HG02610 (cell line): ENCODE measurements around the gene IL22.
A peak's percentile ranks its signal among the peaks of the same experiment; 100 is the strongest.
"Not testable (repeated sequence)": the region's sequence is repeated elsewhere in the genome, so short reads cannot be mapped to it uniquely, and the experiment has no call there.

ENCODE experiments used
- ATAC-seq: cut with Tn5 transposase; IDR thresholded peaks from one replicate; pipeline ENCODE4 v1.9.1; 2021; ENCODE audit warnings: mild to moderate bottlenecking, moderate library complexity; ENCODE audit not compliant: unreplicated experiment

Gene IL22

DNA sequence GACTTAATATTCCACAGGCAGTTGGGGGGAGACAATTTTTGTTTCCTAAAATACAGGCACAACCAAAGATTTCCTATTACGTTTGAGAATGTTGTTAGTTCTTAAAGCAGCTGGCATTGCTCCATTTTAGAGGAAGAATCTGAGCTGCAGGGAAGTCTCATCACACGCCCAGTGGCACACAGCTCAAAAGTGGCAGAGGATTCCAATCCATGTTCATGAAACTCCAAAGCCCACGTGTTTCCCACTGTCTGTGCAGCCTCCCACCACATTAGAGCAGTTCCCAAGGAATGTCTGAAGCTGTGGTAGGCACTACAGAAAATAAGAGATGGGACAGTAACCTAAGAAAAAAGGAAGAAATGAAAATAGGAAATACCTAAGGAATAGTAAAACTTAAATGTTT lies 21.7 kb downstream of the IL22 start:
- no peak for ATAC-seq

DNA sequence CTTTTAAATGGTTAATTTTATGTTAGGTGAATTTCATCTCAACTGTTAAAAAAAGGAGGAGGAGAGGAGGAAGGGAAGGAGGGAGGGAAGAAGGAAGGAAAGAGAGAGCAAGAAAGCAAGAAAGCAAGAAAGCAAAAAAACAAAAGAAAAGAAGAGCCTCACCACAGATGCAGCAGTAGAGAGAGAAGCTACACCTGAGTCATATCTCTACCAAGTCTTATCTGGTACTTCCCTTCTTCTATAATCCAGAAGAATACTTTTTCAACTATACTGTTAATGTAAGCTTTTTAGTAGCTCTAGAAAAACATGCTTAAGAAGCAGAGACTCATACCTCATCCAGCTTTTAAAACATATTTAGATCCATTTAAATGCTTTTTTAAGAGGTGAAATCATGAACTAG lies 22.2 kb downstream of the IL22 start:
- ATAC-seq = no peak

DNA sequence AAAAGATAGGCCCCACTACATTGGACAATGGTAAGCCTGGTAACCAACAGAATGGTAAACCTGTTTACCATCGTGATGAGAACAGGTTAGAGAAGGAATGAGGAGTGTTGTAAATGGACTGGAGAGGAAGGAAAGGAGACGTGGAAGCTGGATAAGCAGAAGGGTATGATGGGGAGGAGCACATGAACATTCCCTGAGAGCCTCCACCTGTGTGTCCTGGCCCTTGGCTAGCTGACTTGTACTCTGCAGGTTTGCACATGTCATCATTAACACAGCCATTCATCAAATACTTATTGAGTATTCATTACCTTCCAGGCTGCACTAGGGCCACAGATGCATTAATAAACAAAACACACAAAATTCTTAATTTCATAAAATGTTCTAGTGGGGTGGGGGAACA lies 23.4 kb downstream of the IL22 start:
- ATAC-seq = no peak

DNA sequence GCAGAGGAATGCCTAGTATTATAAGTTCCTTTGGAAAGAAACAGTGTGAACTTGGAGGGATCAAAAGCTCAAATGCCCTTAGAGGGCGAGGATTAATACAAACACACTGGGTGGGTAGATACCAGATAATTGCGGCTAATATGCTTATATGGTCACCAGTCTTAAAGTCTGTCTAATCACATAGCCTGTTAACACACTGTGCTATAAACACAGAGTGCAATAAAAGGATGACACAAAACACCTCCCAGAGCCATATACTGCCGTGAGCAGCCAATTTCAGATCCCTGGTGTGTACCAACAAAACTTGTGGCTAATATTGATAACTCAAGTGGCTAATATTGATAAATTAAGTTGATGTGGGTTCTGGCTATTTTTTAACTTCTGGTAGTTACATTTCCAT lies 26.0 kb downstream of the IL22 start:
- no peak for ATAC-seq

DNA sequence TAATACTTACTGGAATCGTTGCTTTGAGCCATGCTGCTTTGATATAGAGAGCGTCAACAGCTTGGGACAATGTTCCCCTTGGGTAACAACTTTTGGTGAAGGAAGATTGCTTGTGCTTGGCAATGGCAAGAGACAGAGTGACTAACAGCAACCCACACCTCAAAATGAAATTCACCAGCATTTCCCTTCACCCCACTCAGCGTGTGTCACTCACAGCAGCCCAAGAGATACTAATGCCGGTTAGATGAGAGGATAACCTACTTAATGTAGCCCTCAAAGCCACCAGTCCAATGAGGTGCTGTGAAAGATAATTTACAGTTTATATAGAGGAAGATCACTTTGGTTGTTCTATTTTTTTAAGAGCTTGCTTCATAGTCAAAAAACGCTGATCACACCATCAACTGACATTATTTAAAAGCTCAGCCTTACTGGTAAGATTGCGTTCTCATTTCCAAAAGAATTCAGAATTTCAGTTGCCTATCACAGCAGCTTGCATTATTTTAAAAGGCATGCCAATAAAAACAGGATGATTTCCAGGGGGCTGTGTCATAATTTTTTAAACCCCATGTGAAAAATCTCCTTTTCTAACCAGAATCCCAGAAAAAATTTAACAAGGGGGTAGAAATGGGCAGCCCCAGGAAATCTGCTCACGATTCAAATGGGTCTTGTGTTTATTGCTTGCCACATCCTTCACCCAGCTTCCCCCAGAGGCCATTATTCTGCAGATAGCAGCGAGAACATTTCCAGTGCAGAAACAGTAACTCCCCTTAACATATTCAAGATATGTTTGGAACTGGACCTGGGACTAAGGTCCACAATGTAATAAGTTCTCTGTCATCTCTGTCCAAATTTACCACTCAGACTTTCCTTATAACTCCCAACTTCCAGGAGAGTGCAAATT lies 27.6 kb downstream of the IL22 start, which contains the start of gene IL26:
Gene IL26 (minus strand): TSS at position 235 of the 901 bp plus-strand sequence. CDS start 54 bp downstream, at position 181.
- no peak for ATAC-seq

DNA sequence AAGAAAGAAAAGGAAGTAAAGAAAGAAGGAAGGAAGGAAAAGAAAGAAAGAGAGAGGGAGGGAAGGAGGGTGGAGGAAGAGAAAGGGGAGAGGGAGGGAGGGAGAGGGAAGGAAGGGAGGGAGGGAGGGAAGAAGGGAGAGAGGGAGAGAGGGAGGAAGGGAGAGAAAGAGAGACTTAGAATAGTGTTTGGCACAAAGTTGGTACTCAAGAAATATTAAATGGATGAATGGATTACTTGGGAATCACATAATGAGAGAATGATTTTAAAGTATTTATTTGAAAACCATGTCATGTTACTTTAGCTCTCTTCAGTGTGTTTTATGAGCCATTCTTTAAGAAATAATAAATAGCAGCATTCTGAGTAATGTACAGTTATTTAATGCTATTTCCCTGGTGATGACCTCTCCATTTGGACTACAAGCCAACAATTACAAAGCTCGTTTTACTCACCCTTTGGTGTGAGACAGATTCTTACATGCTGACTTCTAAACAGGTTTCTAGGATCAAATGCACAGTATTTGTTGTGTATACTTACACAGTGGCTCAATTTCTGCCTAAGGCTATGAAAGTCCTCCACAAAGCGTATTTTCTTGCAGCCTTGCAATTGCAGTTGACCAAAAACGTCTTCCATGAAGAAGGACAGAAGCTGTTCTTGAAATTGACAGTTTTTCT lies 28.7 kb downstream of the IL22 start:
- no peak for ATAC-seq

DNA sequence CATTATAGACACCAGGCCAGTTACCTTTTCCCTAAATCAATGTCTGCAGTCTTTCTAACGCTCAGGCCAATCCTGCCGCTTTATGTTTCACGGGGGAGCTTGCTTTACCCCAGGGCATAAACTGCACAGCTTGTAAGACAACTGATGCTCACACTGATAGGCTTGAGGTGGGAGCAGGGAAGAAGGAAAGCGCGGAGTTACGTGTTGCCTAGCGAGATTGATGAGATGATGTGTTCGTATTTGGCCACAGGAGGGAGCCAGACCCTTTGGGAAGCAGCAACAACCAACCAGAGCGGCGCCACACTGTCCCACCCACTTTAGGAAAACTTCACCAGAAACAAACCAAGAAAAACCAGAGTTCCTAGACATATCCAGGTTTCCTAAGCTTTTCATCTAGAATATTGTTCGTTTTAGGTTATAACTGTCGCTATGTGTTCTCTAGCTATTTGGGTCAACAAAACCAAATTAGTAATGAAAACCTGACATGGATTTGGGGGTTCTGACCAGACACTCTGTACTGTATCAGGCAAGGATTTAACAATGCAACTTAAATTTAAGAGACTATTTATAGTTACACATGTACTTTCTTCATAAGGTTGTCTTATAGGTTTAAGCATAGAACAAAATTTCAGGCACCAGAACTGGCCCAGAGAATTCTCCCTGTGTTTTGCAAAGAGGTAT lies 30.2 kb downstream of the IL22 start:
- ATAC-seq = peak; percentile 86

DNA sequence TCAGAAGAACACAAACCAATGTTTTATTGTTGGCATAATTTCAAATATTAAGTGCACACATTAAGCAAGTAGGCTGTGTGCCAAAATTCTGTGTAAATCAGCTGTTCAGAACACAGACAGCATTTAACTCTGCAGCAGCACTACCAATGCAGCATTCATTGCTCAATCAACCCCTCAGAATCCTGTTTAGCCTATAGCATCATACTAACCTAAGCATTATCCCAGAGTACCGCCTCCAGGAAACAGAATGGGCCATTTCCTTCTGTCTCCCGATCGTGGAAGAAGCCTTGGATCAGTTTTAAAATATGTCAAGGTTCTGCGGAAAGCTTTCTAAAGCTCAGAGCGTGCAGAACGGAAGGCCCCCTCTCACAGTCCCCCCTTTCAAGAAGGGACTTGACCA lies 31.1 kb downstream of the IL22 start:
- no peak for ATAC-seq

DNA sequence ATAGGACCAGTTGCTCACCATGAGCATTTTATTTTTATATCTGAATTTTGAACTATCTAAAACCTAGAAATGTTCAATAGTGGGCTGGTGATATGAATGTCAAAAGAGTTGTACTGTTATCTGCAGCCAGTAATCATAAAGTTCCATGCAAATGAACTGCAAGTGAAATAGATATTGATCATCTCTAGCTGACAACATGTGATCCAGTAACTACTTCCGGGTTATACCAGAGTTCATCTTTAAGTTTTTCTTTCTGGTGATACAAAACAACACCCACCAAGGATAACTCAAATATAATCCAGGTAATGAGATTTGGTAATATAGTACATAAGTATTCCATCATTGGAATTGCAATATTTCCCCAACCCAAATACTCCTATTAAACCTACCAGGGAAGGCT lies 31.9 kb downstream of the IL22 start:
- no peak for ATAC-seq

DNA sequence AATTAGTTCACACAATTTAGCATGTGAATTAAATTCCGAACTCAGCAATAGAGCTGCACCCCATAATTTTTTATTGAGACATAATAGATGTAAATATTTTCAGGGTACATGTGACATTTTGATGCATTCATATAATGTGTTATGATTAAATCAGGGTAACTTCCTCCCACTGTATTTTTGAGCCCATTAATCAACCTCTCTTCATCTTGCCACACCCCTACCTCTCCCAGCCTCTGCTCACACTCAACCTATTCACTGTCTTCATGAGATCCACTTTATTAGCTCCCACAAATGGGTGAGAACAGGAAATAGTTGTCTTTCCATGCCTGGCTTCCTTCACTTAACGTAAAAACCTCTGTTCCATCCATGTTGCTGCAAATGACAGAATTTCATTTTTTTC lies 42.5 kb downstream of the IL22 start:
- ATAC-seq = no peak

DNA sequence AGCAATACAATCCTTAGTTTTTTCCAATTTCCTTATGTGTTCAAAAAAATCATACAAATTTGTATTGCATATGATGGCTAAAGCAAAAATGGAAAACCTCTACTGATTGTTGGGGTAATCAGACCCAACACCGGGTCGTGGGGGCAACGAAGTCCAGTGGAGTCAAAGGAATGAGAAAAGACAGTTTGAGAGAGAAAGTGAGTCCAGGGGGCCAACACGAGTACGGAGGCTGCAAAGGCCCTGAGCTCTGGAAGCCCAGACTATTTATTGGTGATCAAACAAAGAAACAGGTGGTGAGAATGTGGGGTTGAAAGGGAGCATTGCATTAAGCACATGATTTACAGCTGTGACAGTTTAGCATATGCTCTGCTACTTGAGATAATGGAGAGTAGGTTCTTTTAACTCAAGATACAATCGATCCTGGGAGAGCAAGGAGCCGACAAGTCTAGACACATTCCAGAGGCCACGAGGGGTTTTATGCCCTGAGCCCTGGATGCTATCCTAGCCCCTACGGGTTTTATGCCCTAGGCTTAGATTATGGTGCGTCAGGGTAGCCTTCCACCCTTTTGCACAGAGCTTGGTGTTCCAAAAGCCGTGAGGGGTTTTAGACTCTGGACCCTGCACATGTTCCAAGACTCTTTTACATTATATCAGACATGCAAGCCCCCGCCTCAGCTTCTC lies 44.2 kb downstream of the IL22 start:
- ATAC-seq = not testable (repeated sequence)

DNA sequence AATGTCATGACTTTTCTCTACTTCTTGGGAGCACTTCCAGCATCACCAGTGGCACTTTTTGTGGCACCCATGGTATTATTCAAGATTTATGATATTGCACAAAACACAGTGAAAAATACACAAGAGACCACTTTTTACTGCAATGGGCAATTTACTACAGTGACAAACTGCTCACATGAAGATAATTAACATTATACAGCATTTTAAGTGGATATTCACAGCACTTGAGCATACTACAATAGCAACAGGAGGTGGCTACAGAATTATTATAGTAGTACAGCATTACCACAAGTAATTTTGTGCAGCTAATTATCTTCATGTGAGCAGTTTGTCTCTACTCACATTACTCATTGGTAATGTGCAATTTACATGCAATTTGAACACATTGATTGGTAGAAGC lies 46.1 kb downstream of the IL22 start:
- no peak for ATAC-seq

DNA sequence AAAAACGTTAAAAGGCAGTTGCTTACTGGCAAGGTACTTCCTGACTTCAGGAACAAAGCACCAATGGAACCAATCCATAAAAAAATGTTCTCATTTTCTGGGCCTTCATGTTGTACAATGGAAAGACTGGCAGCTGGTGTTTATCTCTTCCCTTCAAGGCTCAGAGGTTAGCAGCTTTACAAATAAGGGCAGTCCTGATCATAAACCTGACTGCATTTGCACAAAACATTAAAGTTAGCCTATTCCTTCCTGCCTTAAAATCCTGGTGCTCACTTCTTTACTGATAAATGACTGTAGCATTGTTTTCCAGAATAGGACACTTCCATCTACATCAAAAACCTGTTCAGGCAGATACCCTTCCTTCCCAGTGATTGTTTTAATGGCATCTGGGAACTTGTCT lies 47.0 kb downstream of the IL22 start:
- no peak for ATAC-seq

DNA sequence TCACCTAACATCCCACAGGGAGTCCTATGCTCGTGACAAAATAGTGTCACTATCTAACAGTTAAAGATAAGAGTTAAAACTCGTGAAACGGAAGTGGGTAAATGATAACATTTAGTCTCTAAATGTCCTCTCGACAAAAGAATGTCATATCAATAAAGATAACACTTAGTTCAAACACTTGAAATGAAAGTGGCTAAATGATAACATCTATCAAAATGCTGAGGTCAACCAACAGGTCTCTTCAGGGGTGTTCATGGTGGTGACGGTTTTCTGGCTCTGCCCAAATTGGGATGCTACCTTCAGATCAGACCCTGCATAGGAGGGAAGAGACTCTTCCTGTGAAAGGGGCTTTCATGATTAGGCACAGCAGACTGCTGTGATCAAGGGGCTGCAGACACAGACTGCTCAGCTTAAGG lies 49.9 kb downstream of the IL22 start:
- ATAC-seq = no peak

DNA sequence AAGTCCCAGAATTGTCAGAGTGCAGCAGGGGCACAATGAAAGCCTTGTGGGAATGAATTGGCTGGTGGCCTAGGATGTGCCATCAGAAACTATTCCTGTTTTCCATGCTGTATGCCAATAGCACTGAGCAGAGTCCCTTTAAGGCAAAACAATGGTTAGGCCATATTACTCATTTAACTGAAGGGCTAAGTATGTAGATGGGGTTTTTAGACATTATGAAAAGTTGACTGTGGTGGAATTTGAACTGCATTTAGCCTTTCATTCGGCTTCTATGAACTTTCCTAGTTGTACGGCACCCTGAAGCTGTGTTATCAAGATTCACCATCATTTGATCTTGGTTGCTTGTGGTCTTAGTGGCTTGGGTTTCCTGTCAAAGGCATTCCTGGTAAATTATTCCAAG lies 52.5 kb downstream of the IL22 start:
- ATAC-seq = no peak

DNA sequence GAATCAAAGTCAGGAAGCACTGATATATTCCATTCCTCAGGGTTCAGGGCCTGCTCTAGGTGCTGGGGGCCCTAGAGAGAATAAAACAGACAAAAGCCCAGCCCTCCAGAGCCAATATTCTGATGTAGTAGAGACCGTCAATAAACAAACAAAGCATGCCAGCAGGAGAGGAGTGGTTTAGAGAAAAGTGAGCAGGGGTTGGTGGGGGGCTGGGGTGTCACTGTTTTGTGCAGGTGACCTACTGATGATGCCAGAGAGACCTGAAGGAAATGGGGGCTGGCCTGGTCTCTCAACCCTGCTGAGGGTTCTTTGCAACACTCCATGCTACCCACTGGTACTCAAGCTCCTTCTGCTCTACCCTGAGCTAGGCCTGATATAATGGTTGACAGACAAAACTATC lies 54.3 kb downstream of the IL22 start:
- no peak for ATAC-seq

DNA sequence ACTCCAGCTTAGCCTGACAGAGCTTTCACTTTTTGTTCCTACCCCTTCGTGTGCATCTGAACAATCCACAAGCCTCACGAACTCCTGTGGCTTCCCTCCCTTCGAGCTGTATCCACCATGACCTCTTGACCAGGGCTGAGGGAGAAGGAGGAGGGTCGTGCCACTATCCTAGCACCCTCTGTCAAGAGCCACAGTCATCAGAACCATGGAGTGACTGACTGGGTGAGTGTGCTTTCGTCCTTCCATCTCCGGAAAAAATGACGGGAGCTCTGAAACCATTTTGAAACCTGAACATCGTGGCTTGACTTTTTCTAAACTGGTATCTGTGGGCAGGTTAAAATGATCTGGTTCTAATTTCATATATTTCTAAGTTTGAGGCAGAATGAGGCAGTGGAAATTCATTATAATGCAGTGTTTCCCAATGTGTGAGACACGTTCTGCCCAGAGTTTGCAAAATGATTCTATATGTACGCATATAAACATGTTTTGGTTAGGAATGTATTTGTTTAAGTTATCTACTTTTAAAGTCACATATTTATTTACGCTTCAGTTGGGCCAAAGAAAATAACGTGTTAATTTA lies 54.8 kb downstream of the IL22 start:
- no peak for ATAC-seq
